Colonic mucosa (tissue), 4 donors: ENCODE measurements around the gene TMEM120B. TPM values are rescaled to one million over a fixed set of nuclear protein-coding genes. Genes with fewer than 3 reads are reported as not detected.

ENCODE experiments used
- DNase-seq: peaks from one replicate; pipeline ENCODE4 v3.0.0-alpha.2; 2020
- H3K27ac ChIP-seq: fragments of 200-600 bp; one replicate; pipeline ENCODE4 v1.8.0; 2021
- H3K27me3 ChIP-seq: fragments of 200-600 bp; one replicate; pipeline ENCODE4 v1.8.0; 2021
- H3K36me3 ChIP-seq: fragments of 200-600 bp; one replicate; pipeline ENCODE4 v1.8.0; 2021
- H3K4me1 ChIP-seq: fragments of 200-600 bp; one replicate; pipeline ENCODE4 v1.8.0; 2021; ENCODE audit warnings: mild to moderate bottlenecking
- H3K4me3 ChIP-seq: fragments of 200-600 bp; one replicate; pipeline ENCODE4 v1.8.0; 2021
- H3K9ac ChIP-seq, 2 donors: one replicate each; pipeline ENCODE4 v1.7.0; 2013; ENCODE audit warnings: control low read depth in 2 of 2, low read depth in 2 of 2, low read length in 2 of 2
- H3K9me3 ChIP-seq: fragments of 200-600 bp; one replicate; pipeline ENCODE4 v1.8.0; 2021
- CTCF ChIP-seq: fragments of 200-600 bp; IDR thresholded peaks from one replicate; pipeline ENCODE4 v1.8.0; 2022; ENCODE audit warnings: antibody characterized with exemption, mild to moderate bottlenecking
- intact Hi-C: fragments of 100-400 bp; cut with DNase I; formaldehyde crosslinking; loops from one replicate; pipeline ENCODE4 v1.14.1; 2022
- total RNA-seq, 2 donors: library from RNA; stranded (reverse); fragmentation: NEBNext Ultra II Directional in 1 of 2; extraction: Animal tissue kit (Norgen Biotek cat#: 25700) in 1 of 2; gene quantifications; one replicate each; pipeline ENCODE4 v1.2.1, GENCODE V29; 2021
- donor health status: healthy.
- donor health status: DM: no; HTN: no; CAD: no.
- donor health status: DM: no; HTN: no; CAD: no.

The TMEM120B gene
- total RNA-seq, 2 donors from 2014 or later, result 3.9 to 6.5 TPM

DNA sequence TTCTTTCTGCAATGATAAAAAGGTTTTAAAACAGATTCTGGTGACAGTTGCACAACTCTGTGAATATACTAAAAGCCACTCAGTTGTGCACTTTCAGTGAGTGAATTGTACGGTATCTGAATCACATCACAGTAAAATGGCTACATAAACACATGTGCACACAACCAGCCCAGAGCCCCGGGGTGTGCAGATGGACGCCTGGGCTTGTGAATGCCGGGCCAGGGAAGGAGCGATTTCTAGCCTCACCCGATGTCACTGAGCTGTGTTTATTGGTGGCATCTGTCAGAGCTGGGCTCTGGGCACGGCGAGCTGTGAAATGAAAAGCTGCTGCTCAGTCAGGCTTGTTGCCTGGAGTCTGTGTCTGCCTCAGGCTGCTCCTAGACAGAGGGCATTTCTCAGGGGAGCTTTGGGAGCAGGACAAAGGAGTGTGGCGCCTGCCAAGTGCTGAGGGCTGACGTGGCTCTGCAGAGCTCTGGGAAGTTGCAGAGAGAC, 55.0 kb downstream of the TMEM120B start:
- Histone ChIP-seq H3K9ac (no peak overlapping the region), H3K27ac (no peak overlapping the region), H3K9me3 (no peaks in the 10 kb centered on the region), H3K27me3 (no peaks in the 10 kb centered on the region), H3K4me3 (no peak overlapping the region), H3K36me3 (no peaks in the 10 kb centered on the region), H3K4me1 (no peaks in the 10 kb centered on the region)
- TF ChIP-seq CTCF, result no peak
- intact Hi-C loops, result no loop called here
- DNase-seq, result no peak

DNA sequence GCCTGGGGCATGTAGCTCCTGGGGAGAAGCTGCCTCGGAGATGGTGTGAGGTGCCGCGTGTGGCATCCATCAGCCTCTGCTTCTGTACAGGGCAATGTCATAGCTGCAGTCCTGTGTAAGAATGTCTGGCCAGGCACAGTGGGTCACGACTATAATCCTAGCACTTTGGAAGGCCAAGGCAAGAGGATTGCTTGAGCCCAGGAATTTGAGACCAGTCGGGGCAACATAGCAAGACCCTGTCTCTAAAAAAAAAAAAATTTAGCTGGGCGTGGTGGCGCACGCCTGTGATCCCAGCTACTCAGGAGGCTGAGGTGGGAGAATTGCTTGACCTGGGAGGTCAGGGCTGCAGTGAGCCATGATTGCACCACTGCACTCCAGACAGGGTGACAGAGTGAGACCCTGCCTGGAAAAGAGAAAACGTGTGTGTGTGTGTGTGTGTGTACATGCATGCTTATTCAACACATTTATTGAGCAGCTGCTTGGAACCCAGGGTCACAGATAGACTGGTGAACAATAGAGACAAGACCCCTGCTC, 56.8 kb downstream of the TMEM120B start:
- Histone ChIP-seq H3K9me3 (no peaks in the 10 kb centered on the region), H3K27ac (no peak overlapping the region), H3K36me3 (no peaks in the 10 kb centered on the region), H3K4me3 (no peak overlapping the region), H3K9ac (no peak overlapping the region), H3K4me1 (peaks cover 4% of the 10 kb centered on the region), H3K27me3 (no peaks in the 10 kb centered on the region)
- no peak for DNase-seq
- no peak for TF ChIP-seq CTCF
- intact Hi-C loops, result no loop called here

DNA sequence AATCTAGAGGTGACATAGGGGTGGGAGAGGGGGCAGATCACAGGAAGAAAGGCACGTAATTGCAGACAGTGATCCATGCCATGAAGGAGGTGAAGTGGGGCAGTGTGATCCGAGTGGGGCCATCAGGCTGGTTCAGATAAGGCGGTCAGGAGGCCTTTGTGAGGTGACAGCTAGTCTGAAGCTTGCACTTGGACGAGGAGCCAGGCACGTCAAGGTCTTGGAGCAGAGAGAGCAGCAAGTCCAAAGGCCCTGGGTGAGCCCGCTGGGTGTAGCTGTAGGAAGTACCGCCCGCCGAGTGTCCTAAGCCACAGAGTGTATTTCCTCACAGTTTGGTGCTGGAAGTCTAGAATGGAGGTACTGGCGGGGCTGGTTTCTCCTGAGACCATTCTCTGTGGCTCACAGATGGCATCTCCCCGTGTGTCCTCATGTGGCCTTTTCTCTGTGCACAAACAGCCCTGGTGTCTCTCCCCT, 57.3 kb downstream of the TMEM120B start:
- H3K36me3 ChIP-seq, result no peaks in the 10 kb centered on the region
- H3K27ac ChIP-seq, result no peak overlapping the region
- TF ChIP-seq CTCF, result no peak
- intact Hi-C loops, result loop anchor here (10.0 kb wide), 1 partner anchor 215 kb away; no protein-coding TSS in a partner anchor
- peaks cover 4% of the 10 kb centered on the region for H3K4me1 ChIP-seq
- H3K27me3 ChIP-seq, result no peaks in the 10 kb centered on the region
- DNase-seq, result no peak
- H3K9me3 ChIP-seq, result no peaks in the 10 kb centered on the region
- no peak overlapping the region for H3K4me3 ChIP-seq
- no peak overlapping the region for H3K9ac ChIP-seq

GRCh38 chr12:121770388-121770787, 57.8 kb downstream of the TMEM120B start:
- no peak overlapping the region for H3K4me3 ChIP-seq
- no peak for DNase-seq

More at GRCh38 chr12:121770388-121770787, 57.8 kb downstream of the TMEM120B start:
- Histone ChIP-seq H3K4me1 (peaks cover 4% of the 10 kb centered on the region), H3K27ac (no peak overlapping the region), H3K36me3 (no peaks in the 10 kb centered on the region), H3K9me3 (no peaks in the 10 kb centered on the region), H3K9ac (no peak overlapping the region), H3K27me3 (no peaks in the 10 kb centered on the region)
- no peak for TF ChIP-seq CTCF
- intact Hi-C loops, result loop anchor here (10.0 kb wide), 1 partner anchor 216 kb away; no protein-coding TSS in a partner anchor
